HEK293 (cell line): ENCODE results near the gene SGMS1.

ENCODE experiments used
- ZNF248 ChIP-seq: fragments of 450-650 bp; formaldehyde crosslinking; IDR thresholded peaks from 2 replicates; pipeline ENCODE4 v1.5.1; 2017; ENCODE audit warnings: missing biosample characterization, missing genetic modification characterization
- ZNF544 ChIP-seq: fragments of 450-650 bp; formaldehyde crosslinking; IDR thresholded peaks from 2 replicates; pipeline ENCODE4 v1.5.0; 2017; ENCODE audit warnings: missing biosample characterization, missing genetic modification characterization
- TF ChIP-seq, protein P1 (sequence below): fragments of 450-650 bp; formaldehyde crosslinking; IDR thresholded peaks from 2 replicates; pipeline ENCODE4 v1.5.1; 2016; ENCODE audit warnings: missing biosample characterization, missing genetic modification characterization

GRCh38 chr10:50582046-50582445 is 41.7 kb downstream of the SGMS1 start:
- TF ChIP-seq, protein P1, sequence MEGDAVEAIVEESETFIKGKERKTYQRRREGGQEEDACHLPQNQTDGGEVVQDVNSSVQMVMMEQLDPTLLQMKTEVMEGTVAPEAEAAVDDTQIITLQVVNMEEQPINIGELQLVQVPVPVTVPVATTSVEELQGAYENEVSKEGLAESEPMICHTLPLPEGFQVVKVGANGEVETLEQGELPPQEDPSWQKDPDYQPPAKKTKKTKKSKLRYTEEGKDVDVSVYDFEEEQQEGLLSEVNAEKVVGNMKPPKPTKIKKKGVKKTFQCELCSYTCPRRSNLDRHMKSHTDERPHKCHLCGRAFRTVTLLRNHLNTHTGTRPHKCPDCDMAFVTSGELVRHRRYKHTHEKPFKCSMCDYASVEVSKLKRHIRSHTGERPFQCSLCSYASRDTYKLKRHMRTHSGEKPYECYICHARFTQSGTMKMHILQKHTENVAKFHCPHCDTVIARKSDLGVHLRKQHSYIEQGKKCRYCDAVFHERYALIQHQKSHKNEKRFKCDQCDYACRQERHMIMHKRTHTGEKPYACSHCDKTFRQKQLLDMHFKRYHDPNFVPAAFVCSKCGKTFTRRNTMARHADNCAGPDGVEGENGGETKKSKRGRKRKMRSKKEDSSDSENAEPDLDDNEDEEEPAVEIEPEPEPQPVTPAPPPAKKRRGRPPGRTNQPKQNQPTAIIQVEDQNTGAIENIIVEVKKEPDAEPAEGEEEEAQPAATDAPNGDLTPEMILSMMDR (tag by site-specific recombination): no peak
- TF ChIP-seq ZNF544 (tag by site-specific recombination): no peak
- TF ChIP-seq ZNF248 (tag by site-specific recombination): no peak
